Cardiac muscle cell (in vitro differentiated cells and primary cell): Measurements from ENCODE around the gene PARN. TPM values are rescaled to one million over a fixed set of nuclear protein-coding genes. Genes with fewer than 3 reads are reported as not detected.

ENCODE experiments used
- DNase-seq, 2 donors: peaks; one replicate each; pipeline versions ENCODE4 v3.0.0 to v3.0.0-alpha.2; 2010 to 2017; ENCODE audit warnings: low read depth in 1 of 2, low spot score in 1 of 2
- H3K27ac ChIP-seq: fragments of 200-600 bp; sonication (generic); 2 replicates; pipeline ENCODE4 v1.5.1; 2016
- H3K27me3 ChIP-seq: fragments of 200-600 bp; sonication (generic); 2 replicates; pipeline ENCODE4 v1.6.0; 2016; ENCODE audit warnings: control low read depth
- H3K36me3 ChIP-seq: fragments of 200-600 bp; sonication (generic); 2 replicates; pipeline ENCODE4 v1.5.1; 2016; ENCODE audit warnings: control low read depth
- H3K4me1 ChIP-seq: fragments of 200-600 bp; sonication (generic); 2 replicates; pipeline ENCODE4 v1.8.1; 2017; ENCODE audit warnings: low read depth, mild to moderate bottlenecking, mixed run types
- H3K4me3 ChIP-seq: fragments of 200-600 bp; sonication (generic); 2 replicates; pipeline ENCODE4 v1.5.1; 2016; ENCODE audit warnings: mild to moderate bottlenecking
- H3K9me3 ChIP-seq: fragments of 200-600 bp; sonication (generic); 2 replicates; pipeline ENCODE4 v1.5.1; 2017; ENCODE audit warnings: low read depth, mild to moderate bottlenecking, control low read depth
- polyA plus RNA-seq: library from polyadenylated mRNA; unstranded; fragments of >200 nt; fragmentation: Nextera tagmentation; extraction: Ambion mirVana; gene quantifications from 2 replicates; pipeline ENCODE4 v1.2.1, GENCODE V29; 2016
- total RNA-seq: library from RNA; depleted of rRNA; stranded (reverse); fragments of >200 nt; gene quantifications from 2 replicates; pipeline ENCODE4 v1.2.3, GENCODE V29; 2016
- TF ChIP-seq, protein P1 (sequence below): IDR thresholded peaks from 2 replicates; pipeline ENCODE4 v1.5.1; 2012; ENCODE audit warnings: low read depth, mild to moderate bottlenecking, low read length

The PARN gene
- total and polyA plus RNA-seq, 2 experiments from 2014 or later = 22.4 to 36.3 TPM

GRCh38 chr16:14511800-14512135 is 118.3 kb downstream of the PARN start:
- H3K36me3 ChIP-seq = no peaks in the 10 kb centered on the region
- no peak overlapping the region for H3K4me3 ChIP-seq
- peaks cover 13% of the 10 kb centered on the region for H3K4me1 ChIP-seq
- DNase-seq = no peak
- no peak overlapping the region for H3K27ac ChIP-seq
- no peaks in the 10 kb centered on the region for H3K27me3 ChIP-seq
- TF ChIP-seq, protein P1, sequence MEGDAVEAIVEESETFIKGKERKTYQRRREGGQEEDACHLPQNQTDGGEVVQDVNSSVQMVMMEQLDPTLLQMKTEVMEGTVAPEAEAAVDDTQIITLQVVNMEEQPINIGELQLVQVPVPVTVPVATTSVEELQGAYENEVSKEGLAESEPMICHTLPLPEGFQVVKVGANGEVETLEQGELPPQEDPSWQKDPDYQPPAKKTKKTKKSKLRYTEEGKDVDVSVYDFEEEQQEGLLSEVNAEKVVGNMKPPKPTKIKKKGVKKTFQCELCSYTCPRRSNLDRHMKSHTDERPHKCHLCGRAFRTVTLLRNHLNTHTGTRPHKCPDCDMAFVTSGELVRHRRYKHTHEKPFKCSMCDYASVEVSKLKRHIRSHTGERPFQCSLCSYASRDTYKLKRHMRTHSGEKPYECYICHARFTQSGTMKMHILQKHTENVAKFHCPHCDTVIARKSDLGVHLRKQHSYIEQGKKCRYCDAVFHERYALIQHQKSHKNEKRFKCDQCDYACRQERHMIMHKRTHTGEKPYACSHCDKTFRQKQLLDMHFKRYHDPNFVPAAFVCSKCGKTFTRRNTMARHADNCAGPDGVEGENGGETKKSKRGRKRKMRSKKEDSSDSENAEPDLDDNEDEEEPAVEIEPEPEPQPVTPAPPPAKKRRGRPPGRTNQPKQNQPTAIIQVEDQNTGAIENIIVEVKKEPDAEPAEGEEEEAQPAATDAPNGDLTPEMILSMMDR = no peak
- no peaks in the 10 kb centered on the region for H3K9me3 ChIP-seq

- Histone ChIP-seq H3K4me3 (no peak overlapping the region), H3K36me3 (no peaks in the 10 kb centered on the region), H3K9me3 (no peaks in the 10 kb centered on the region), H3K27ac (no peak overlapping the region), H3K4me1 (peaks cover 13% of the 10 kb centered on the region), H3K27me3 (no peaks in the 10 kb centered on the region)
- DNase-seq = peak in 1 of 2 donors; percentile 78
- TF ChIP-seq, protein P1 = no peak
These were observed 118.9 kb downstream of the PARN start for GRCh38 chr16:14510939-14511799.

DNA sequence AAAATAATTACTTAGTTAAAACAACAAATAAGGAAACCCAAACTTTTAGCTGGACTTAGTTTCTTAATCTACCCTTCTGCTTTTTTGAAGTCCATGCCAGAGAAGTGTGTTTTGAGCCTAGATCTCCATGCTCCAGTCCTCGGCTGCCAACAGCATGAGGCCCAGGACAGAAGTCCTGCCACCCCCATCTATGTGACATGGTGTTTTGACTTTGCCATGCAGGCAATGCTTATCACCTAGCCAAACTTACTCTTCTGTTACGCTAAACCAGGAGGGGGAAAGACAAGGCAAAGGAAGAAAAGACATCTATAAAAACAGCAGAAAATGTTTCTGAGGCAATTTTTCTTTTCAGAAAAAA is 119.5 kb downstream of the PARN start:
- H3K27ac ChIP-seq = no peak overlapping the region
- no peak overlapping the region for H3K4me3 ChIP-seq

DNA sequence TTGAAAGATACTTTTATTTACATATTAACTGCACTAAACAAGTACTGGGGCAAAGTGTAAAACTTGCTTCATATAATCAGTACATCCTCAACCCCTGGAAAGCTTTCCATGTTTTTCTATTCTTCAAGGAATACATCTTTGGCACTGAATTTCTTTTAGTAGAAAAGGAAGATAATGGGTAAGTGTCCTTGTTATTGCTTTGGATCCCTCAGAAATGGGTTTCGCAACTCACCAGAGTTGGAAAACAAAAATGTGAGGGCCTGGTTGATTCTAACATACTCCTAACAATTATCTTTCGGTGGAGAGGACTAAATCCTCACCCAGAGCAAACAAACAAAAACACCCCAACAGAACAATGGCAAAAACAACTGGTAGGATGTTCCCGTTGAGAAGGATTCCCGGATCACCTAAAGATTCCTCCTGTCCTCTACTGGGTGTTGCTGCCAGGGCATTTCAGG is 120.4 kb downstream of the PARN start:
- Histone ChIP-seq H3K4me1 (peaks cover 13% of the 10 kb centered on the region), H3K27ac (no peak overlapping the region), H3K36me3 (no peaks in the 10 kb centered on the region), H3K27me3 (no peaks in the 10 kb centered on the region), H3K9me3 (no peaks in the 10 kb centered on the region), H3K4me3 (no peak overlapping the region)
- TF ChIP-seq, protein P1 = no peak
- peak in 1 of 2 donors; percentile 67 for DNase-seq

More for the DNA sequence above, 119.5 kb downstream of the PARN start:
- TF ChIP-seq, protein P1 = no peak
- no peak for DNase-seq
- H3K36me3 ChIP-seq = no peaks in the 10 kb centered on the region
- no peaks in the 10 kb centered on the region for H3K27me3 ChIP-seq
- no peaks in the 10 kb centered on the region for H3K9me3 ChIP-seq
- H3K4me1 ChIP-seq = peaks cover 13% of the 10 kb centered on the region

DNA sequence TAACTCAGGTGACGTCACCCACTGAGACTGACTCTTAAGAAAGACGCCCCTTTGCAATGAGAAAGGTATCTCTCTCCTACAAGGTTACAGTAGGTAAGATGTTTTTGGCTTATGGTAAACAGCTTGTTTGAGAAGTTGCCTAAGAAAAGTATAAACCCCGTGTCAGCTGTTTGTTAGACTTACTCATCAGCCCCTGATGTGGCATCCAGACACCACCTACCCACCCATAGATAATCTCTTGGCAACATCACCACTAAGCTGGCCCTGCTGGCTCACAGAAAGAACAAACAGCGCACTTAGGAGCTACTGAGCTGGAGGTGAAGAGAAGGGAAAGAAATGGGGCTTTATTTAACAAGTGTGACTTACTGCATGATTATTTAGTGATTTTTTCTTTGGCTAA is 121.0 kb downstream of the PARN start:
- DNase-seq = peak in 1 of 2 donors; percentile 71
- TF ChIP-seq, protein P1 = no peak
- Histone ChIP-seq H3K36me3 (no peaks in the 10 kb centered on the region), H3K4me1 (peaks cover 13% of the 10 kb centered on the region), H3K27me3 (no peaks in the 10 kb centered on the region), H3K9me3 (no peaks in the 10 kb centered on the region), H3K4me3 (no peak overlapping the region), H3K27ac (no peak overlapping the region)
